Measurements from ENCODE around the gene TGM5. TPM values are rescaled to one million over a fixed set of nuclear protein-coding genes. Genes with fewer than 3 reads are reported as not detected.

Gene TGM5
- total RNA-seq, 4 donors from 2014 or later: 12.1 TPM; not detected in 3

DNA sequence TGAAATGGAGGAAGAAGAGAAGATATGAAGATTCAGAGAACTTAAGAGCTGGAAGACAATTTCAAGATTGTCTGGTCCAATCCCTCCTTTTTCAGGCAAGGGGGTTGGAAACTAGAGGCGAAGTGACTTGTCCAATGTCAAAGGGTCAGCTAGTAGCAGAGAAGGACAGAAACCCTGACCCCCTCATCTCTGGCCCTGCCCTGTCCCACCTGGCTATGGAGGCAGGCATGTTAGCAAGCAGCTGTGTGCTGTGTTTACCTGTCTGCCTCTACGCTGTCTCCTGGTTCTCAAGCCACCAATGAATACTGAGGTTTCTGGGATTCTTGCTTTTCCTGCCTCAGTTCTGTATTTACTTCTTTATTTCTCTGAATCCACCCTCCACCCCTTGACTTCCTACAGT is 342 bp downstream of the TGM5 start:
- in situ Hi-C loops (cut with MboI; ENCODE audit: low pct_ligation_motif_present in 1 of 4, low pct_unique_long_range_greater_than_20kb in 1 of 4, low sequenced_read_pairs in 3 of 4): no loop called here
- intact Hi-C loops (cut with DNase I; ENCODE audit: low total_unique reads): no loop called here
- no peak for DNase-seq
- TF ChIP-seq POLR2A (IDR thresholded peaks at IDR 0.05) (no peak), EP300 (IDR thresholded peaks at IDR 0.05; ENCODE audit: low read depth) (no peak), POLR2AphosphoS5 (IDR thresholded peaks at IDR 0.05) (no peak)
- TF ChIP-seq, protein P1, sequence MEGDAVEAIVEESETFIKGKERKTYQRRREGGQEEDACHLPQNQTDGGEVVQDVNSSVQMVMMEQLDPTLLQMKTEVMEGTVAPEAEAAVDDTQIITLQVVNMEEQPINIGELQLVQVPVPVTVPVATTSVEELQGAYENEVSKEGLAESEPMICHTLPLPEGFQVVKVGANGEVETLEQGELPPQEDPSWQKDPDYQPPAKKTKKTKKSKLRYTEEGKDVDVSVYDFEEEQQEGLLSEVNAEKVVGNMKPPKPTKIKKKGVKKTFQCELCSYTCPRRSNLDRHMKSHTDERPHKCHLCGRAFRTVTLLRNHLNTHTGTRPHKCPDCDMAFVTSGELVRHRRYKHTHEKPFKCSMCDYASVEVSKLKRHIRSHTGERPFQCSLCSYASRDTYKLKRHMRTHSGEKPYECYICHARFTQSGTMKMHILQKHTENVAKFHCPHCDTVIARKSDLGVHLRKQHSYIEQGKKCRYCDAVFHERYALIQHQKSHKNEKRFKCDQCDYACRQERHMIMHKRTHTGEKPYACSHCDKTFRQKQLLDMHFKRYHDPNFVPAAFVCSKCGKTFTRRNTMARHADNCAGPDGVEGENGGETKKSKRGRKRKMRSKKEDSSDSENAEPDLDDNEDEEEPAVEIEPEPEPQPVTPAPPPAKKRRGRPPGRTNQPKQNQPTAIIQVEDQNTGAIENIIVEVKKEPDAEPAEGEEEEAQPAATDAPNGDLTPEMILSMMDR (IDR thresholded peaks at IDR 0.05): no peak
- WGBS, 2 donors (ENCODE audit: low coverage in 1 of 2): 80 to 93% methylated on average over 1 to 2 of the region's 2 CpGs
- H3K27ac ChIP-seq: no peak overlapping the region
- no peaks in the 10 kb centered on the region for H3K4me1 ChIP-seq
- no peaks in the 10 kb centered on the region for H3K36me3 ChIP-seq
- no peaks in the 10 kb centered on the region for H3K9me3 ChIP-seq
- H3K27me3 ChIP-seq: peaks cover 11% of the 10 kb centered on the region
- H3K4me3 ChIP-seq: no peak overlapping the region

DNA sequence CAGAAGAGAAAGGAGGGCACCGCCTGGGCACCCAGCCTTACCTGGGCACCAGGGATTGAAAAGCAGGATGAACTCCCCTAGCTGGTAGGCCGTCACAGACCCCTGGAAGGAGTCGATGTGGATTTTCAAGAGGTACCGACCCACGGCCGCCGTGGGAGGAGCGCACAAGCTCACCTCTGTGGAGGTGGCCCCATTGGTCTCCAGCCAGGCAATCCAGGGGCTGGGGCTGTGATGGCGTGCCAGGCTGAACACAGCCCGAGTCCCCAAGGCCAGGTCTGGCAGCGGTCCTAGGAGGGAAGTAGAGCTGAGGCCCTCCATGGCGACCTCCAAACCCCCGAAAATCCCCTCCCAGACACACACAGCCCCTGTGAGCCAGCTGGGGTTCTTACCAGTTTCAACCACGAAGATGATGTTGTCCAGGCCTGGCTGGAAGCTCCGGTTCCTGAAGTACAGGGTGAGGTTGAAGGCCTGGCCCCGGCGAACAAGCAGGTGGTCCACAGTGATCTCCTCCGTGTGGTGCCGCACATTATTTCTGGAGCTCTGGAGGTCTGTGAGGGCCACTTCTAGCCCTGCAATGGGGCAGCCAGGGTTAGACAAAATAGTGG is 6.6 kb downstream of the TGM5 start:
- no peak overlapping the region for H3K27ac ChIP-seq
- H3K9me3 ChIP-seq: no peaks in the 10 kb centered on the region
- H3K4me3 ChIP-seq: no peak overlapping the region
- in situ Hi-C loops (cut with MboI; ENCODE audit: low pct_ligation_motif_present in 1 of 4, low pct_unique_long_range_greater_than_20kb in 1 of 4, low sequenced_read_pairs in 3 of 4): no loop called here
- H3K4me1 ChIP-seq: no peaks in the 10 kb centered on the region
- TF ChIP-seq POLR2AphosphoS5 (IDR thresholded peaks at IDR 0.05): no peak
- TF ChIP-seq POLR2A (IDR thresholded peaks at IDR 0.05): no peak
- no peak for TF ChIP-seq EP300 (IDR thresholded peaks at IDR 0.05; ENCODE audit: low read depth)
- TF ChIP-seq, protein P1 (IDR thresholded peaks at IDR 0.05): no peak
- H3K27me3 ChIP-seq: peaks cover 2% of the 10 kb centered on the region
- no peak for DNase-seq
- H3K36me3 ChIP-seq: no peaks in the 10 kb centered on the region
- 89 to 100% methylated on average over 1 to 18 of the region's 19 CpGs for WGBS, 2 donors (ENCODE audit: low coverage in 1 of 2)
- intact Hi-C loops (cut with DNase I; ENCODE audit: low total_unique reads): no loop called here

DNA sequence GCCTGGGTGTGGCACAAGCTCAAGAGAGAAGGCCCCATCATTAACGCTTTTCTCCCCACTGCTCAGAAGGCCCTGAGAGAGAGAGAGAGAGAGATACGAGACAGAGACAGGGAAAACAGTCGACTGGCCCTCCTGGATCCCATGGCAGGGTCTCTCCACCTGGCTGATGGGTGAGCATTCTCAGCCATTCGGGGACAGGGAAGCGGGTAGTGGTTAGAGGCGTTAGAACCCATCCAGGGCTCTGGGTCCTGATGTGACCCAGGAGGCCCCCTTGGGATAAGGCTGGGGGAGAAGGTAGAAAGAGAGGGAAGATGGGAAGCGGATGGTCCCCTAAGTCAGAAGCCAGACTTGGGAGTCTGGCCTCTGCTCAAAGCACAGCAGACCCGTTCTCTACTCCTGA is 7.9 kb downstream of the TGM5 start:
- no peak for DNase-seq
- Histone ChIP-seq H3K27ac (no peak overlapping the region), H3K27me3 (no peaks in the 10 kb centered on the region), H3K4me3 (no peak overlapping the region), H3K9me3 (no peaks in the 10 kb centered on the region), H3K4me1 (no peaks in the 10 kb centered on the region), H3K36me3 (no peaks in the 10 kb centered on the region)
- TF ChIP-seq EP300 (IDR thresholded peaks at IDR 0.05; ENCODE audit: low read depth): no peak
- TF ChIP-seq, protein P1 (IDR thresholded peaks at IDR 0.05): no peak
- TF ChIP-seq POLR2A (IDR thresholded peaks at IDR 0.05): no peak
- in situ Hi-C loops (cut with MboI; ENCODE audit: low pct_ligation_motif_present in 1 of 4, low pct_unique_long_range_greater_than_20kb in 1 of 4, low sequenced_read_pairs in 3 of 4): no loop called here
- WGBS, 2 donors (ENCODE audit: low coverage in 1 of 2): 86% methylated on average over 8 of the region's 8 CpGs; no CpG with 5 or more reads in 1 of the 2 donors
- intact Hi-C loops (cut with DNase I; ENCODE audit: low total_unique reads): no loop called here

DNA sequence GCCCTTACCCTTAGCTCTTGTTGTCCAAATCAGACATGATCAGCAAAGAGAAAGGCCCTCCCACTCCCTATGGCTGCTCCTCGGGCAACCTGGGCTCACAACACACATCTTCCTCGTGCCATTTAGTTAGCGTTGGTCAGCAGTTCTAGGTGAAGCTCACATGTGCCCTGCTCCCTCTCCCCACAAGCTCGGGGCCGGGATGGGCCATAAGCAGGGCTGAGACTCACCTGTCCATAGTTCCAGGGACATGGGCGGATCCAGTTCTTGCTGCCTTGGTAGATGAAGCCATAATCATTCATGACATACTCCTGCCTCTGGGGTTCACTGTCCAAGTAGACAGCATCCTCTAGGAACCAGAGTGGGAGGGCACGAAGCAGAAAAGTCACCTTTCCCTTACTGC is 10.4 kb downstream of the TGM5 start:
- in situ Hi-C loops (cut with MboI; ENCODE audit: low pct_ligation_motif_present in 1 of 4, low pct_unique_long_range_greater_than_20kb in 1 of 4, low sequenced_read_pairs in 3 of 4) (no loop called here), intact Hi-C loops (cut with DNase I; ENCODE audit: low total_unique reads) (no loop called here)
- Histone ChIP-seq H3K4me1 (no peaks in the 10 kb centered on the region), H3K9me3 (no peaks in the 10 kb centered on the region), H3K36me3 (no peaks in the 10 kb centered on the region), H3K27me3 (no peaks in the 10 kb centered on the region), H3K27ac (no peak overlapping the region), H3K4me3 (no peak overlapping the region)
- WGBS, 2 donors (ENCODE audit: low coverage in 1 of 2): 81% methylated on average over 5 of the region's 7 CpGs; no CpG with 5 or more reads in 1 of the 2 donors
- no peak for DNase-seq
- TF ChIP-seq POLR2A (IDR thresholded peaks at IDR 0.05) (no peak), POLR2AphosphoS5 (IDR thresholded peaks at IDR 0.05) (no peak), EP300 (IDR thresholded peaks at IDR 0.05; ENCODE audit: low read depth) (no peak)
- TF ChIP-seq, protein P1 (IDR thresholded peaks at IDR 0.05): no peak

Measured in transverse colon (tissue), 4 donors.